Measurements from ENCODE around the gene ATP10B. TPM values are rescaled to one million over a fixed set of nuclear protein-coding genes. Genes with fewer than 3 reads are reported as not detected.
"Not testable (repeated sequence)": the region's sequence is repeated elsewhere in the genome, so short reads cannot be mapped to it uniquely, and the experiment has no call there.

Gene ATP10B, protein sequence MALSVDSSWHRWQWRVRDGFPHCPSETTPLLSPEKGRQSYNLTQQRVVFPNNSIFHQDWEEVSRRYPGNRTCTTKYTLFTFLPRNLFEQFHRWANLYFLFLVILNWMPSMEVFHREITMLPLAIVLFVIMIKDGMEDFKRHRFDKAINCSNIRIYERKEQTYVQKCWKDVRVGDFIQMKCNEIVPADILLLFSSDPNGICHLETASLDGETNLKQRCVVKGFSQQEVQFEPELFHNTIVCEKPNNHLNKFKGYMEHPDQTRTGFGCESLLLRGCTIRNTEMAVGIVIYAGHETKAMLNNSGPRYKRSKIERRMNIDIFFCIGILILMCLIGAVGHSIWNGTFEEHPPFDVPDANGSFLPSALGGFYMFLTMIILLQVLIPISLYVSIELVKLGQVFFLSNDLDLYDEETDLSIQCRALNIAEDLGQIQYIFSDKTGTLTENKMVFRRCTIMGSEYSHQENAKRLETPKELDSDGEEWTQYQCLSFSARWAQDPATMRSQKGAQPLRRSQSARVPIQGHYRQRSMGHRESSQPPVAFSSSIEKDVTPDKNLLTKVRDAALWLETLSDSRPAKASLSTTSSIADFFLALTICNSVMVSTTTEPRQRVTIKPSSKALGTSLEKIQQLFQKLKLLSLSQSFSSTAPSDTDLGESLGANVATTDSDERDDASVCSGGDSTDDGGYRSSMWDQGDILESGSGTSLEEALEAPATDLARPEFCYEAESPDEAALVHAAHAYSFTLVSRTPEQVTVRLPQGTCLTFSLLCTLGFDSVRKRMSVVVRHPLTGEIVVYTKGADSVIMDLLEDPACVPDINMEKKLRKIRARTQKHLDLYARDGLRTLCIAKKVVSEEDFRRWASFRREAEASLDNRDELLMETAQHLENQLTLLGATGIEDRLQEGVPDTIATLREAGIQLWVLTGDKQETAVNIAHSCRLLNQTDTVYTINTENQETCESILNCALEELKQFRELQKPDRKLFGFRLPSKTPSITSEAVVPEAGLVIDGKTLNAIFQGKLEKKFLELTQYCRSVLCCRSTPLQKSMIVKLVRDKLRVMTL (N-terminal part only)
- total RNA-seq (2014; rRNA removed; shearing (Covaris generic)): not detected in 2 replicates
- not detected in 2 replicates for polyA plus RNA-seq (2016; fragmentation: Nextera tagmentation; extraction: Ambion mirVana)

DNA sequence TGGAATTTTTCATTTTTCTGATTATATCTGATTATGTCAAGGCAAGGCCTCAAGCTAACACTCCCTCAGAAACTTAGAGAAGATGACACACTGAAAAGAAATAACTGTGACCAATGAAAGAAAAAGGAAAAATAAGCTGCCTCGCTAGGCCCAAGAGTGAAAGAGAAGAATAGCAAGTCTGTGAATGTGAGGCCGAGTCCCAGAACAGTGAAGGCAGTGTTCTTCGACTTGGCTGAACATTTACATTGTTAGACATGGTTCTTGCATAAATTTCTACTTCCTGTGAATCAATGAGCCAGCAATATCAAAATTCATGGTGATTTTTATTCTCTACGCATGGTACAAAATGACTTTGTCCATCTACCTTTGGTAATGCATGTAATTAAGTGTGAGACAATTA is at the start of gene ATP10B:
ATP10B (minus strand) TSS at position 163 of the 400 bp plus-strand sequence. CDS start 164,137 bp downstream, outside the sequence.
- H3K36me3 ChIP-seq (ENCODE audit: low read depth): no peaks in the 10 kb centered on the region
- H3K9ac ChIP-seq: no peak within 1 kb of the TSS
- no peak for DNase-seq
- no peaks in the 10 kb centered on the region for H3K27me3 ChIP-seq (replicated peaks; ENCODE audit: insufficient read depth)
- in situ Hi-C loops (cut with MboI): no loop called here
- H3K9me3 ChIP-seq (ENCODE audit: low read depth): no peaks in the 10 kb centered on the region
- no peaks in the 10 kb centered on the region for H4K20me1 ChIP-seq (ENCODE audit: insufficient read depth)
- no peaks in the 10 kb centered on the region for H3K79me2 ChIP-seq (ENCODE audit: insufficient read depth)
- H3K4me2 ChIP-seq (ENCODE audit: unreplicated experiment): no peak within 1 kb of the TSS
- no peaks in the 10 kb centered on the region for H3K9me2 ChIP-seq (ENCODE audit: insufficient read depth)
- no peak within 1 kb of the TSS for H2AFZ ChIP-seq
- no peaks in the 10 kb centered on the region for H3F3A ChIP-seq (ENCODE audit: insufficient read depth)
- no peak within 1 kb of the TSS for H3K4me3 ChIP-seq
- WGBS, 2 experiments (ENCODE audit: low coverage in 1 of 2, low lambda C conversion rate in 2 of 2, missing lambda C conversion rate in 2 of 2): 24 to 32% methylated on average over 4 of the region's 4 CpGs
- no peak within 1 kb of the TSS for H3K27ac ChIP-seq
- H3K4me1 ChIP-seq (ENCODE audit: insufficient read depth): no peaks in the 10 kb centered on the region
- no peak for TF ChIP-seq EZH2phosphoT487 (IDR thresholded peaks at IDR 0.05; ENCODE audit: insufficient read depth, low read depth)
- TF ChIP-seq EZH2 (IDR thresholded peaks at IDR 0.05; ENCODE audit: insufficient read depth, poor library complexity, severe bottlenecking): no peak

- Histone ChIP-seq H3K36me3 (ENCODE audit: low read depth) (no peaks in the 10 kb centered on the region), H3K4me3 (no peak overlapping the region), H3K9me3 (ENCODE audit: low read depth) (no peaks in the 10 kb centered on the region), H3K27ac (no peak overlapping the region), H4K20me1 (ENCODE audit: insufficient read depth) (no peaks in the 10 kb centered on the region), H2AFZ (no peak overlapping the region), H3K4me2 (ENCODE audit: unreplicated experiment) (no peak overlapping the region), H3K4me1 (ENCODE audit: insufficient read depth) (no peaks in the 10 kb centered on the region), H3F3A (ENCODE audit: insufficient read depth) (no peaks in the 10 kb centered on the region), H3K9ac (no peak overlapping the region), H3K79me2 (ENCODE audit: insufficient read depth) (no peaks in the 10 kb centered on the region), H3K27me3 (replicated peaks; ENCODE audit: insufficient read depth) (no peaks in the 10 kb centered on the region), H3K9me2 (ENCODE audit: insufficient read depth) (no peaks in the 10 kb centered on the region)
- in situ Hi-C loops (cut with MboI): no loop called here
- 5 to 7% methylated on average over 1 of the region's 1 CpG for WGBS, 2 experiments (ENCODE audit: low coverage in 1 of 2, low lambda C conversion rate in 2 of 2, missing lambda C conversion rate in 2 of 2)
- no peak for DNase-seq
- no peak for TF ChIP-seq EZH2phosphoT487 (IDR thresholded peaks at IDR 0.05; ENCODE audit: insufficient read depth, low read depth)
- no peak for TF ChIP-seq EZH2 (IDR thresholded peaks at IDR 0.05; ENCODE audit: insufficient read depth, poor library complexity, severe bottlenecking)
Observed at GRCh38 chr5:160901656-160902055, 49.6 kb upstream of the ATP10B start.

- H4K20me1 ChIP-seq (ENCODE audit: insufficient read depth): no peaks in the 10 kb centered on the region
- H3K4me2 ChIP-seq (ENCODE audit: unreplicated experiment): no peak overlapping the region
- WGBS, 2 experiments (ENCODE audit: low coverage in 1 of 2, low lambda C conversion rate in 2 of 2, missing lambda C conversion rate in 2 of 2): 8 to 17% methylated on average over 4 of the region's 4 CpGs
- no peak overlapping the region for H3K27ac ChIP-seq
- TF ChIP-seq EZH2 (IDR thresholded peaks at IDR 0.05; ENCODE audit: insufficient read depth, poor library complexity, severe bottlenecking): no peak
- no peak for TF ChIP-seq EZH2phosphoT487 (IDR thresholded peaks at IDR 0.05; ENCODE audit: insufficient read depth, low read depth)
- in situ Hi-C loops (cut with MboI): no loop called here
- DNase-seq: no peak
- no peak overlapping the region for H3K9ac ChIP-seq
- H2AFZ ChIP-seq: no peak overlapping the region
- H3K36me3 ChIP-seq (ENCODE audit: low read depth): no peaks in the 10 kb centered on the region
- no peaks in the 10 kb centered on the region for H3K9me2 ChIP-seq (ENCODE audit: insufficient read depth)
- no peaks in the 10 kb centered on the region for H3K27me3 ChIP-seq (replicated peaks; ENCODE audit: insufficient read depth)
- H3K4me3 ChIP-seq: no peak overlapping the region
- no peaks in the 10 kb centered on the region for H3K4me1 ChIP-seq (ENCODE audit: insufficient read depth)
- H3K79me2 ChIP-seq (ENCODE audit: insufficient read depth): no peaks in the 10 kb centered on the region
- no peaks in the 10 kb centered on the region for H3F3A ChIP-seq (ENCODE audit: insufficient read depth)
- H3K9me3 ChIP-seq (ENCODE audit: low read depth): no peaks in the 10 kb centered on the region
Observed at GRCh38 chr5:160899735-160900134, 47.7 kb upstream of the ATP10B start.

- H3F3A ChIP-seq (ENCODE audit: insufficient read depth); H3K4me3 ChIP-seq; DNase-seq; H3K36me3 ChIP-seq (ENCODE audit: low read depth); H3K4me2 ChIP-seq (ENCODE audit: unreplicated experiment); H3K9me2 ChIP-seq (ENCODE audit: insufficient read depth); H2AFZ ChIP-seq; H3K4me1 ChIP-seq (ENCODE audit: insufficient read depth); H3K9ac ChIP-seq; H3K27me3 ChIP-seq (replicated peaks; ENCODE audit: insufficient read depth); H4K20me1 ChIP-seq (ENCODE audit: insufficient read depth); H3K79me2 ChIP-seq (ENCODE audit: insufficient read depth); H3K27ac ChIP-seq; H3K9me3 ChIP-seq (ENCODE audit: low read depth); in situ Hi-C loops (cut with MboI): not testable (repeated sequence)
- 26 to 30% methylated on average over 6 of the region's 6 CpGs for WGBS, 2 experiments (ENCODE audit: low coverage in 1 of 2, low lambda C conversion rate in 2 of 2, missing lambda C conversion rate in 2 of 2)
Observed at GRCh38 chr5:160893180-160893964, 41.4 kb upstream of the ATP10B start.

Measured in GM23248 (cell line).